HG03354 (cell line): Measurements from ENCODE around the gene SLTM.
"Not testable (repeated sequence)": the region's sequence is repeated elsewhere in the genome, so short reads cannot be mapped to it uniquely, and the experiment has no call there.

ENCODE experiments used
- ATAC-seq: cut with Tn5 transposase; IDR thresholded peaks from one replicate; pipeline ENCODE4 v1.9.1; 2021; ENCODE audit warnings: mild to moderate bottlenecking; ENCODE audit not compliant: unreplicated experiment, poor library complexity, severe bottlenecking

The SLTM gene

GRCh38 chr15:58882243-58882642 lies 51.2 kb downstream of the SLTM start:
- no peak for ATAC-seq

- ATAC-seq = peak; percentile 75
Measured at GRCh38 chr15:58880320-58880719, 53.2 kb downstream of the SLTM start.

GRCh38 chr15:58877999-58878825 lies 55.3 kb downstream of the SLTM start:
- no peak for ATAC-seq

- ATAC-seq = no peak
Measured at GRCh38 chr15:58876306-58877106, 57.0 kb downstream of the SLTM start.

- no peak for ATAC-seq
Measured at GRCh38 chr15:58875343-58875742, 58.1 kb downstream of the SLTM start.

- ATAC-seq = no peak
Measured at GRCh38 chr15:58873267-58873666, 60.2 kb downstream of the SLTM start.

GRCh38 chr15:58870451-58870850 lies 63.0 kb downstream of the SLTM start:
- ATAC-seq = no peak

GRCh38 chr15:58867926-58868325 lies 65.6 kb downstream of the SLTM start:
- ATAC-seq = no peak

GRCh38 chr15:58865425-58865880 lies 68.0 kb downstream of the SLTM start:
- ATAC-seq = no peak

GRCh38 chr15:58864602-58865424 lies 68.7 kb downstream of the SLTM start:
- ATAC-seq = no peak

GRCh38 chr15:58862326-58862725 lies 71.2 kb downstream of the SLTM start:
- no peak for ATAC-seq

- ATAC-seq = not testable (repeated sequence)
Measured at GRCh38 chr15:58856621-58857020, 76.9 kb downstream of the SLTM start.

- ATAC-seq = no peak
Measured at GRCh38 chr15:58856086-58856485, 77.4 kb downstream of the SLTM start.

GRCh38 chr15:58854593-58854992 lies 78.9 kb downstream of the SLTM start:
- no peak for ATAC-seq

- ATAC-seq = no peak
Measured at GRCh38 chr15:58852347-58852746, 81.1 kb downstream of the SLTM start.

GRCh38 chr15:58851205-58851604 lies 82.3 kb downstream of the SLTM start:
- ATAC-seq = not testable (repeated sequence)

- no peak for ATAC-seq
Measured at GRCh38 chr15:58842713-58843396, 90.6 kb downstream of the SLTM start.

GRCh38 chr15:58840048-58840447 lies 93.4 kb downstream of the SLTM start:
- ATAC-seq = no peak

GRCh38 chr15:58839485-58839884 lies 94.0 kb downstream of the SLTM start:
- ATAC-seq = no peak
